ENCODE measurements around the gene LYRM4.

GRCh38 chr6:5116243-5116991, 144.3 kb downstream of the LYRM4 start:
- TF ChIP-seq CTCF (IDR thresholded peaks at IDR 0.05 in 4 of 5, conservative IDR thresholded peaks at IDR 0.05 in 1 of 5) (no peak), POLR2A (IDR thresholded peaks at IDR 0.05) (no peak)

All from gastrocnemius medialis (tissue), 4 donors.